ENCODE results near the gene ENPP1. TPM values are rescaled to one million over a fixed set of nuclear protein-coding genes. Genes with fewer than 3 reads are reported as not detected.
A peak's percentile ranks its signal among the peaks of the same experiment; 100 is the strongest.

Gene ENPP1
- total RNA-seq, 1 experiment from 2014 or later = 2.8 TPM

- ChIA-PET CTCF (interaction anchor here (0.7 to 1.1 kb wide), 2 partner anchors 107 to 134 kb away, joined by 3 read pairs; no protein-coding TSS in a partner anchor), POLR2A (no interaction called here)
- intact Hi-C loops (cut with micrococcal nuclease) = no loop called here
- Mint-ChIP-seq H3K4me1 (ENCODE audit: insufficient read depth, unreplicated experiment) (peaks cover 3% of the 10 kb centered on the region), H3K4me3 (ENCODE audit: unreplicated experiment) (no peak overlapping the region), H3K36me3 (ENCODE audit: insufficient read depth, unreplicated experiment) (peaks cover 5% of the 10 kb centered on the region), H3K27me3 (ENCODE audit: insufficient read depth, unreplicated experiment) (no peaks in the 10 kb centered on the region), H3K9me3 (ENCODE audit: unreplicated experiment) (peaks cover 8% of the 10 kb centered on the region), H3K27ac (ENCODE audit: low read depth, unreplicated experiment) (no peak overlapping the region)
- no peak for DNase-seq (ENCODE audit: unreplicated experiment)
- BruUV-seq (replicated peaks) = no TSS peak
- TF ChIP-seq CTCF (IDR thresholded peaks at IDR 0.05; ENCODE audit: unreplicated experiment) = no peak
These were observed 5.5 kb upstream of the ENPP1 start for GRCh38 chr6:131802347-131802746.

- Mint-ChIP-seq H3K36me3 (ENCODE audit: insufficient read depth, unreplicated experiment) (peaks cover 6% of the 10 kb centered on the region), H3K9me3 (ENCODE audit: unreplicated experiment) (peaks cover 8% of the 10 kb centered on the region), H3K27ac (ENCODE audit: low read depth, unreplicated experiment) (no peak overlapping the region), H3K27me3 (ENCODE audit: insufficient read depth, unreplicated experiment) (no peaks in the 10 kb centered on the region), H3K4me1 (ENCODE audit: insufficient read depth, unreplicated experiment) (peaks cover 5% of the 10 kb centered on the region), H3K4me3 (ENCODE audit: unreplicated experiment) (no peak overlapping the region)
- ChIA-PET POLR2A (interaction anchor here (1.2 kb wide), 1 partner anchor 26 kb away, joined by 3 read pairs; no protein-coding TSS in a partner anchor), CTCF (interaction anchor here (0.7 to 1.3 kb wide), 3 partner anchors 22 to 135 kb away, joined by 3 read pairs; no protein-coding TSS in a partner anchor)
- no TSS peak for BruUV-seq (replicated peaks)
- no peak for TF ChIP-seq CTCF (IDR thresholded peaks at IDR 0.05; ENCODE audit: unreplicated experiment)
- intact Hi-C loops (cut with micrococcal nuclease) = no loop called here
- no peak for DNase-seq (ENCODE audit: unreplicated experiment)
These were observed 4.6 kb upstream of the ENPP1 start for GRCh38 chr6:131803007-131803769.

- H3K4me1 Mint-ChIP-seq (ENCODE audit: insufficient read depth, unreplicated experiment) = peaks cover 5% of the 10 kb centered on the region
- H3K36me3 Mint-ChIP-seq (ENCODE audit: insufficient read depth, unreplicated experiment) = peaks cover 6% of the 10 kb centered on the region
- no TSS peak for BruUV-seq (replicated peaks)
- no peak for TF ChIP-seq CTCF (IDR thresholded peaks at IDR 0.05; ENCODE audit: unreplicated experiment)
- H3K9me3 Mint-ChIP-seq (ENCODE audit: unreplicated experiment) = peaks cover 8% of the 10 kb centered on the region
- no peaks in the 10 kb centered on the region for H3K27me3 Mint-ChIP-seq (ENCODE audit: insufficient read depth, unreplicated experiment)
- H3K27ac Mint-ChIP-seq (ENCODE audit: low read depth, unreplicated experiment) = no peak overlapping the region
- DNase-seq (ENCODE audit: unreplicated experiment) = no peak
- POLR2A ChIA-PET = interaction anchor here (1.2 kb wide), 1 partner anchor 25 kb away, joined by 3 read pairs; no protein-coding TSS in a partner anchor
- intact Hi-C loops (cut with micrococcal nuclease) = no loop called here
- CTCF ChIA-PET = interaction anchor here (0.6 to 1.3 kb wide), 5 partner anchors 10 to 453 kb away, joined by 3 to 4 read pairs (median 3); no protein-coding TSS in a partner anchor
- H3K4me3 Mint-ChIP-seq (ENCODE audit: unreplicated experiment) = no peak overlapping the region
These were observed 3.7 kb upstream of the ENPP1 start for GRCh38 chr6:131804131-131804530.

- Mint-ChIP-seq H3K4me3 (ENCODE audit: unreplicated experiment) (peak overlapping the region; percentile 78), H3K36me3 (ENCODE audit: insufficient read depth, unreplicated experiment) (peaks cover 6% of the 10 kb centered on the region), H3K27me3 (ENCODE audit: insufficient read depth, unreplicated experiment) (no peaks in the 10 kb centered on the region), H3K27ac (ENCODE audit: low read depth, unreplicated experiment) (no peak overlapping the region), H3K4me1 (ENCODE audit: insufficient read depth, unreplicated experiment) (peaks cover 15% of the 10 kb centered on the region), H3K9me3 (ENCODE audit: unreplicated experiment) (no peaks in the 10 kb centered on the region)
- ChIA-PET CTCF (no interaction called here), POLR2A (no interaction called here)
- TF ChIP-seq CTCF (IDR thresholded peaks at IDR 0.05; ENCODE audit: unreplicated experiment) = no peak
- no peak for DNase-seq (ENCODE audit: unreplicated experiment)
- BruUV-seq (replicated peaks) = no TSS peak
- intact Hi-C loops (cut with micrococcal nuclease) = no loop called here
These were observed 538 bp upstream of the ENPP1 start for GRCh38 chr6:131807321-131807643.

All from MCF 10A (cell line).